Effector CD8-positive, alpha-beta T cell (primary cell): ENCODE results near the gene ATP6V1F.
"Not testable (repeated sequence)": the region's sequence is repeated elsewhere in the genome, so short reads cannot be mapped to it uniquely, and the experiment has no call there.

ENCODE experiments used
- DNase-seq: peaks from one replicate; lab custom pipeline; 2025; lab: John Stamatoyannopoulos, UW

The ATP6V1F gene

GRCh38 chr7:128903621-128904361, 41.1 kb downstream of the ATP6V1F start:
- DNase-seq: no peak

GRCh38 chr7:128904381-128905197, 41.9 kb downstream of the ATP6V1F start:
- no peak for DNase-seq

- no peak for DNase-seq
Measured at GRCh38 chr7:128906001-128906765, 43.5 kb downstream of the ATP6V1F start.

- no peak for DNase-seq
Measured at GRCh38 chr7:128906766-128907559, 44.3 kb downstream of the ATP6V1F start.

GRCh38 chr7:128908750-128909624, 46.3 kb downstream of the ATP6V1F start:
- no peak for DNase-seq

GRCh38 chr7:128909625-128910568, 47.2 kb downstream of the ATP6V1F start:
- no peak for DNase-seq

GRCh38 chr7:128910569-128910945, 47.9 kb downstream of the ATP6V1F start, which contains the start of gene KCP:
Gene KCP, minus strand, starts transcription at chr7:128910709. Its CDS starts 33 bp downstream, at chr7:128910676.
- DNase-seq: no peak

- DNase-seq: no peak
Measured at GRCh38 chr7:128911423-128912031, 48.9 kb downstream of the ATP6V1F start.

GRCh38 chr7:128912281-128912680, 49.6 kb downstream of the ATP6V1F start:
- DNase-seq: no peak

GRCh38 chr7:128912709-128913495, 50.2 kb downstream of the ATP6V1F start:
- DNase-seq: not testable (repeated sequence)

GRCh38 chr7:128913870-128914565, 51.4 kb downstream of the ATP6V1F start:
- no peak for DNase-seq

GRCh38 chr7:128914566-128915151, 52.0 kb downstream of the ATP6V1F start:
- DNase-seq: no peak

- no peak for DNase-seq
Measured at GRCh38 chr7:128915271-128915819, 52.7 kb downstream of the ATP6V1F start.
